Dendritic cell treated with granulocyte-macrophage colony-stimulating factor and Interleukin-4, amounts not matched to agents 40 ng/mL and 50 ng/mL, for 4 days (primary cell): ENCODE measurements around the gene SPECC1L.

ENCODE experiments used
- H3K27ac Mint-ChIP-seq: one replicate; pipeline ENCODE4 v1.8.0; 2022; ENCODE audit warnings: mild to moderate bottlenecking, mixed read lengths
- H3K27me3 Mint-ChIP-seq: one replicate; pipeline ENCODE4 v1.8.0; 2022; ENCODE audit warnings: mild to moderate bottlenecking, mixed read lengths
- H3K36me3 Mint-ChIP-seq: one replicate; pipeline ENCODE4 v1.8.0; 2022; ENCODE audit warnings: low read depth, mixed read lengths
- H3K4me1 Mint-ChIP-seq: one replicate; pipeline ENCODE4 v1.8.0; 2022; ENCODE audit warnings: low read depth, mixed read lengths
- H3K4me3 Mint-ChIP-seq: one replicate; pipeline ENCODE4 v1.8.0; 2022; ENCODE audit warnings: mild to moderate bottlenecking, moderate library complexity, mixed read lengths
- H3K9me3 Mint-ChIP-seq: one replicate; pipeline ENCODE4 v1.8.0; 2022; ENCODE audit warnings: mixed read lengths
- intact Hi-C: fragments of 100-400 bp; cut with micrococcal nuclease; formaldehyde crosslinking; loops from one replicate; pipeline ENCODE4 v1.15.0; 2022

The SPECC1L gene

DNA sequence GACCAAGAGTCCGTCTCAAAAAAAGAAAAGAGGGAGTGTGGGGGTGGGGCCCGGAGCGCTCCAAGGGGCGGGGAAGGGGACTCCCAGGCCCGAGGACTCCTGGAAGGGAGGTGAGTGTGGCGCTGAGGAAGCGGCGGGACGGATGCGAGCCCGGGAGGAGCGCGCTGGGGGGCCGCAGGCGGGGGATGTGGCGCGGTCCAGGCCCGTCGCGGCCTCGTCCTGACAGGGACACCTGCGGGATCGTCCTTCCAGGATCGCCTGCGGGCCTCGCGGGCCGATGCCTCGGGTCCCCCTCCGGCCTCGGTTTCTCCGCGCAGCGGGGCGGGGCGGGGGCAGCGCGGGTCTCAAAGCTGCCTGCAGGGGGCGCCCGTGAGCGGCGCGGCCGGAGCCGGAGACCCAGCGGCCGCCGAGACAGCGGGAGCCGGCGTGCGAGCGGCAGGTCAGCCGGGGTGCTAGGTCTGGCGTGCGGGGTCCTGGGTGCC is 152.9 kb downstream of the SPECC1L start:
- Mint-ChIP-seq H3K36me3 (peaks cover 2% of the 10 kb centered on the region), H3K27me3 (peaks cover 41% of the 10 kb centered on the region), H3K4me3 (peak overlapping the region; percentile 63), H3K9me3 (no peaks in the 10 kb centered on the region), H3K27ac (no peak overlapping the region), H3K4me1 (peaks cover 68% of the 10 kb centered on the region)
- intact Hi-C loops: loop anchor here (1.0 to 2.0 kb wide), 2 partner anchors 79 to 102 kb away; no protein-coding TSS in a partner anchor

DNA sequence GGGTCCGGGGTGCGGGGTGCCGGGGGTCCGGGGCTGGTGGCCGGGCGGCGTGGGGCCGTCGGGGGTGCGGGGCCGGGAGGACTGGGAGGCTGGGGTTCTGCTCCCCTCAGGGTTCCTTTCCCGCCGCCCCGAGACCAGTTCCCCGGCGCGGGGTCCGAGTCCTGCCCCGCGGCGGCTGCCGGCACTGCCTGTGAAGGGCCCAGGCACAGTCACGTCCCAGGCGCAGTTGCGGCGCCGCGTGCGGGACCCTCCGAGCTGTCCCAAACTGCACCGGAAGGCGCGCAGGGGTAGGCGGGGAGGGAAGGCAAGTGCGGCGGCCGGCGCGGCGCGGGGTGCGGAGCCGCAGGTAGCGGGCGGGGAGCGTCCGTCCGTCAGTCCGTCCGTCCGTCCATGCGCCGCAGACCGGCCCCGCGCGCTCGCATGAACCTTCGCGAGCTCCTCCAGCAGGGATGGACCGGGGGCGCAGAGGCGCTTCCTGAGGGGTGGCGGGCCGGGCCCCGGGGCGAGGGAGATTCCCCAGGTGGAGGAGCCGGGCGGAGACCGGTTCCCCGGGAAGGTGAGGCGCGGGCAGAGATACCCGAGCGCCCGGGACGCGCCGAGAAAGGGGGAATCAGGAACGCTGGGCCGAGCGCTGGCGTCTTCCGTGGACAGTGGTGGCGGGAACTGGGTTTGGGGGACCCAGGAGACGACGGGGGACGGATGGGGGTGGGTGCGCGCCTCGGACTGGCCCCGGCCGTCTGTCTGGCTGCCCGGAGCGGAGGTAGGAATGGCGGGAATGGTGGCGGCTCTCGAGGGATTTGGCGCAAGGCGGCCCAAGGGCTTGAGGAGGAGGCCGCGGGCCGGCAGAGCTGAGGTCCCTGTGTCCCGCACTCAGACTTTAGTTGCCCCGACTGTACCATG is 153.6 kb downstream of the SPECC1L start:
- peaks cover 72% of the 10 kb centered on the region for H3K4me1 Mint-ChIP-seq
- no peak overlapping the region for H3K27ac Mint-ChIP-seq
- H3K4me3 Mint-ChIP-seq: peak overlapping the region; percentile 63
- peaks cover 39% of the 10 kb centered on the region for H3K27me3 Mint-ChIP-seq
- no peaks in the 10 kb centered on the region for H3K9me3 Mint-ChIP-seq
- no peaks in the 10 kb centered on the region for H3K36me3 Mint-ChIP-seq
- intact Hi-C loops: no loop called here

DNA sequence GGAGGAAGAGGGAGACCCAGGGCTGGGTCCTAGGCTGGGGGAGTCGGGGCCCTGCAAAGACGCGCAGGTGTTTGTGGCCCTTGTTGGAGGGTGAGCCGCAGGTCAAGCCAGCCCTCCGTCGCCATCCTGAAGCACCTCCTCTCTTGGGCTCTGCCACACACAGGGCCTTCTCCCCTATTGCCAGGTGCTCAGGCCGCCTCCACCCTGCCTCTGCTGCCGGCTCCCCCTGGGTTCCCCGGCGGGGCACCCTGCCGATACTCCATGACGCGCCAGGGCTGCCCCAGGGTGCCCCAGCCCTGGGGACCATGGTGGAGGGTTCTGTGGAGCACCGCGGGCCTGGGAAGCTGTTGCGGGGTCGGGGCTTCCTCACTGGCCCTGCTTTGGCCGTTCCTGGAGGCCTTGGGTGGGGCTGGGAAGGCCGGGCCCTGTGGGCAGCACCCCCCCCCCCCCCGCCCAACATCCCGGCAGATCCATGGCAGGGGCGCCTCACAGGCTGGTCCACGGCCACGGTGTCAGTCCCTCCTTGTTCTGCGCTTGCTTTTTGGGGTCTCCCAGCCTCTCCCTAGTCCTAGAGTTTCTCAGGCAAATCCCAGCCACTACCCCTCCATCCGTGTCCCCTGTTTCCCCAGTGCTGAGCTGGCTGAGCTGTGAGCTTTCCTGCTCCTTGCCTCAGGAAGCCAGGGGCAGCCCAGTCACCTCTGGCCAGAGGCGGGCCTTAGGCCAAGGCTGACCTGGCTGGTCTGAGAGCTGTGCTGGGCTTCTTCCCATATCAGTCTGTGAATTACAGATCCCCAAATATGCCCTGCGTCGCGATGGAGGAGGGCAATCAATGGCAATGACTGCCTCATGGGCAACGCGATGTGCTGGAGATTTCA is 154.5 kb downstream of the SPECC1L start:
- peak overlapping the region; percentile 45 for H3K27ac Mint-ChIP-seq

DNA sequence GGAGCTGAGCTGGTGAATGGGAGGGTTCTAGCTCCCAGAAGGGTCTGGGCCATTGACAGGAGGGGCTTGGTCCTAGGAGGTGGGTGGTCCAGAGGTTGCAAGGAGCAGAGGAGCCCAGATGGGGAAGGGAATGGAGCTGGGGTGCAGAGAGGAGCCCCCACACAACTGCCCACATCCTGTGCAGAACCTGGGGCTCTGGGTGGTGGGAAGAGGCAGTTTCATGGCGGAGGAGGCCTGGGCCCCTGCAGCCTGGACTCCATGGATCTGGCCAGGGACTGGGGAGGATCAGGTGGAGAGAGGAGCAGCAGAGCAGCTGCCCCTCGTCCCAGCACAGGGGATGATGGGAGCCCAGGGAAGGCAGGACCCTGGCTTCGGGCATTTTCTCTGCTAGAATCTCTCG is 155.8 kb downstream of the SPECC1L start:
- intact Hi-C loops: no loop called here
- Mint-ChIP-seq H3K9me3 (no peaks in the 10 kb centered on the region), H3K4me1 (peaks cover 75% of the 10 kb centered on the region), H3K27ac (no peak overlapping the region), H3K27me3 (peaks cover 29% of the 10 kb centered on the region), H3K4me3 (no peak overlapping the region), H3K36me3 (no peaks in the 10 kb centered on the region)

More for the DNA sequence above, 154.5 kb downstream of the SPECC1L start:
- peak overlapping the region; percentile 63 for H3K4me3 Mint-ChIP-seq
- H3K4me1 Mint-ChIP-seq: peaks cover 72% of the 10 kb centered on the region
- H3K36me3 Mint-ChIP-seq: no peaks in the 10 kb centered on the region
- H3K9me3 Mint-ChIP-seq: no peaks in the 10 kb centered on the region
- intact Hi-C loops: no loop called here
- H3K27me3 Mint-ChIP-seq: peaks cover 35% of the 10 kb centered on the region

GRCh38 chr22:24426851-24427499 is 156.3 kb downstream of the SPECC1L start:
- Mint-ChIP-seq H3K27me3 (peaks cover 28% of the 10 kb centered on the region), H3K27ac (peak overlapping the region; percentile 38), H3K9me3 (no peaks in the 10 kb centered on the region), H3K4me3 (no peak overlapping the region), H3K36me3 (no peaks in the 10 kb centered on the region), H3K4me1 (peaks cover 79% of the 10 kb centered on the region)
- intact Hi-C loops: no loop called here

- H3K27me3 Mint-ChIP-seq: peaks cover 22% of the 10 kb centered on the region
- H3K9me3 Mint-ChIP-seq: no peaks in the 10 kb centered on the region
- peak within 1 kb of the TSS; percentile 38 for H3K27ac Mint-ChIP-seq
- H3K4me1 Mint-ChIP-seq: peaks cover 80% of the 10 kb centered on the region
- intact Hi-C loops: no loop called here
- H3K4me3 Mint-ChIP-seq: no peak within 1 kb of the TSS
- no peaks in the 10 kb centered on the region for H3K36me3 Mint-ChIP-seq
Observed at GRCh38 chr22:24427500-24428164, 157.0 kb downstream of the SPECC1L start, which contains the start of gene ADORA2A. Gene ADORA2A (plus strand): TSS chr22:24427599. CDS start chr22:24433405, 5,806 bp downstream.

DNA sequence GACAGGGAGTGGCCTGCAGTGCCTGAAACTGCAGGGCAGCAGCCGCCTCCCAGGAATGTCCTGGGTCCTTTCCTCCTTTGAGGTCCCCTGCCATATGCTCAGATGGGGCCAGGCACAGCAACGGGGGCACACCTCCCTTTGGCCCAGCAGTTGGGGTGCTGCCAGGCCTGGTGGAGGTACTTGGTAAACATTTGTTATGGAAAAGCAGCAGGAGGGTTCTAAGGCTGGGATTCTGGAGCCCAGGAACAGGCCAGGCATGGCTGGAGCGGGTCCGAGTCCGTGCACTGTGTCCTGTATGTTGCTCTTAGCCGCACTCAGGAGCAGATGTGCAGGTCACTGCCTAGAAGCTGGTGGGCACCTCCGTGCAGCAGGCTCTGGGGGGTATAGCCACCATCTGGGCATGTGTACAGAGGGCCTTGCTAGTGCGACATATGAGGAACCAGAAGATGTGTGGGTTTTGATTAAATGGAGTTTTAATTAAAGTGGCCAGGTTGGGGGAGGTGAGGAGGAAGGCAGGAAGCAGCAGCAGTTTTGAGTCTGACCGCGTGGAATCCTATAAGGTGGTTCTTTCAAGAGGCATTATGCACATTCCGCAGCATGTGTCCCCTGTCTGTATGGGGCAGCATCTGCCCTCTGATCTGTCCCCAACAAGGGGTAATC is 158.2 kb downstream of the SPECC1L start:
- Mint-ChIP-seq H3K9me3 (no peaks in the 10 kb centered on the region), H3K27ac (peak overlapping the region; percentile 55), H3K4me1 (peaks cover 89% of the 10 kb centered on the region), H3K27me3 (peaks cover 20% of the 10 kb centered on the region), H3K36me3 (no peaks in the 10 kb centered on the region), H3K4me3 (no peak overlapping the region)
- intact Hi-C loops: no loop called here

GRCh38 chr22:24429411-24430365 is 159.1 kb downstream of the SPECC1L start:
- Mint-ChIP-seq H3K27ac (peak overlapping the region; percentile 55), H3K27me3 (peaks cover 20% of the 10 kb centered on the region), H3K4me1 (peaks cover 93% of the 10 kb centered on the region), H3K4me3 (no peak overlapping the region), H3K9me3 (no peaks in the 10 kb centered on the region), H3K36me3 (no peaks in the 10 kb centered on the region)
- intact Hi-C loops: no loop called here

DNA sequence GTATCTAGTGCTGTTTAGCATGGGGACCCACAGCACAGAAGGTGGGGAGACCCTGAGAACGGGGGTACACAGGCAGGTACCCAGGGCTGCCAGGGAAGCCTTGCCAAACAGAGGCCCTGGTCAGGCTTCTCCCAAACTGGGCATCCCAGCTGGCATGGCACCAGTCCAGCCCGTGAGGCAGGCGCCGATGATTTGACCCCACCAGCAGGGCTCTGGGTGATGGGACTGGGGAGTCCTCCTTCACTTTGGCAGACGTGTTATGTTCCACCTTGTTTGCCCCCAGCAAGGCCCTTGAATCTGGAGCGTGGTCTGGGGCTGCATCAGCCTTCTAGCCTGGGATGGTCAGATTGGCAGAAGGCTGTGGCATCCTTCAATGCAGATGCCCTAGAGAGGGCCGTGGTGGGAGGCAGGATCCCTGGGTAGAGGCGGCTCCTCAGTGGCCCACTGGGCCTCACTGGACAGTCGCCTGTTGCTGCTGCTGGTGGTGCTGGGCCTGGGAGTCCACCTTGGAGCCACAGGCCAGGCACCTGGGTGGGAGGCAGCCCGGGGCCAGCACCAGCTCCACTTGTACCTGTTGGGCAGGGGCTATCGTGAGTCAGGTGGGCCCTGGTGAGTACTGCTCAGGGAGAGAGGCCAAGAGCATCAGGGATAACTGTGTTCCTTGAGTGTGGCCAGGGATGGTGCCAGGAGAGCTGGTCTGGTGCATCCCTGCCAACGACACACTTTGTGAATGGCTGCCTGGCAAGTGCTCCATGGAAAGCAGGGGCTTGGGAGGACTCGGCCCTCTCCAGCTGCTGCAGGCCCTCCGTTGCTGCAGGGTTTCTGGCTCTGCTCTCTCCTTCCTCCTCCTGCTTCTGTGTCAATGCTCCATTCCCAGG is 160.0 kb downstream of the SPECC1L start:
- intact Hi-C loops: no loop called here
- peaks cover 93% of the 10 kb centered on the region for H3K4me1 Mint-ChIP-seq
- no peaks in the 10 kb centered on the region for H3K9me3 Mint-ChIP-seq
- peaks cover 17% of the 10 kb centered on the region for H3K27me3 Mint-ChIP-seq
- no peak overlapping the region for H3K4me3 Mint-ChIP-seq
- H3K36me3 Mint-ChIP-seq: no peaks in the 10 kb centered on the region
- no peak overlapping the region for H3K27ac Mint-ChIP-seq

- peaks cover 14% of the 10 kb centered on the region for H3K27me3 Mint-ChIP-seq
- H3K9me3 Mint-ChIP-seq: no peaks in the 10 kb centered on the region
- H3K4me1 Mint-ChIP-seq: peaks cover 93% of the 10 kb centered on the region
- no peaks in the 10 kb centered on the region for H3K36me3 Mint-ChIP-seq
- intact Hi-C loops: no loop called here
- H3K27ac Mint-ChIP-seq: peak overlapping the region; percentile 73
- no peak overlapping the region for H3K4me3 Mint-ChIP-seq
Observed at GRCh38 chr22:24431309-24432034, 160.8 kb downstream of the SPECC1L start.
